SU-DHL-6 (cell line): ENCODE measurements around the gene GLRA3.

Experiments
- H2AFZ ChIP-seq: fragments of 200-600 bp; sonication (generic); 2 replicates; pipeline ENCODE4 v1.6.1; 2014; ENCODE audit warnings: low read depth, mild to moderate bottlenecking, moderate library complexity, mixed read lengths, antibody characterized with exemption, low read length; ENCODE audit not compliant: severe bottlenecking
- H3F3A ChIP-seq: fragments of 200-600 bp; shearing (Covaris generic); 2 replicates; pipeline ENCODE4 v1.6.0; 2016; ENCODE audit warnings: antibody characterized with exemption, mild to moderate bottlenecking; ENCODE audit not compliant: insufficient read depth
- H3K27ac ChIP-seq: fragments of 200-600 bp; sonication (generic); 2 replicates; pipeline ENCODE4 v1.5.1; 2016; ENCODE audit warnings: low read depth, mild to moderate bottlenecking, low read length, moderate library complexity, mixed read lengths
- H3K27me3 ChIP-seq: fragments of 200-600 bp; sonication (generic), shearing (Covaris generic); 2 replicates; pipeline ENCODE4 v1.6.0; 2014; ENCODE audit warnings: mild to moderate bottlenecking, low read length
- H3K36me3 ChIP-seq: fragments of 200-600 bp; sonication (generic); 2 replicates; pipeline ENCODE4 v1.6.1; 2014; ENCODE audit warnings: mild to moderate bottlenecking, low read length, mixed read lengths
- H3K4me2 ChIP-seq: fragments of 300-600, 200-600 bp; shearing (Covaris generic), sonication (generic); 2 replicates; pipeline ENCODE4 v1.6.0; 2014; ENCODE audit warnings: low read length, low read depth, mild to moderate bottlenecking; ENCODE audit not compliant: poor library complexity, severe bottlenecking
- H3K4me3 ChIP-seq: fragments of 200-600 bp; sonication (generic); 2 replicates; pipeline ENCODE4 v1.5.1; 2014; ENCODE audit warnings: antibody characterized with exemption, low read length, mild to moderate bottlenecking, mixed read lengths; ENCODE audit not compliant: insufficient read depth, poor library complexity, severe bottlenecking
- H3K79me2 ChIP-seq: fragments of 200-600 bp; sonication (generic); 2 replicates; pipeline ENCODE4 v1.6.1; 2014; ENCODE audit warnings: mild to moderate bottlenecking, low read length, moderate library complexity; ENCODE audit not compliant: insufficient read depth
- H3K9ac ChIP-seq: fragments of 200-600 bp; sonication (generic); 2 replicates; pipeline ENCODE4 v1.7.0; 2014; ENCODE audit warnings: mild to moderate bottlenecking, low read length
- H3K9me2 ChIP-seq: fragments of 200-600 bp; sonication (generic); replicated peaks from 2 replicates; pipeline ENCODE4 v1.6.1; 2014; ENCODE audit warnings: low read length; ENCODE audit not compliant: insufficient read depth
- H3K9me3 ChIP-seq: fragments of 200-600 bp; sonication (generic); 2 replicates; pipeline ENCODE4 v1.6.1; 2014; ENCODE audit warnings: low read length, mixed read lengths; ENCODE audit not compliant: insufficient read depth
- H4K20me1 ChIP-seq: fragments of 200-600 bp; sonication (generic); 2 replicates; pipeline ENCODE4 v1.6.1; 2014; ENCODE audit warnings: low read depth, mild to moderate bottlenecking, antibody characterized with exemption, low read length, moderate library complexity, mixed read lengths
- EZH2phosphoT487 ChIP-seq: fragments of 200-600 bp; sonication (generic), shearing (Covaris generic); conservative IDR thresholded peaks from 2 replicates; pipeline ENCODE4 v1.6.1; 2018; ENCODE audit warnings: mild to moderate bottlenecking, antibody characterized with exemption, low read length, moderate library complexity, mixed read lengths
- TF ChIP-seq, protein P1 (sequence below): fragments of 200-600 bp; sonication (generic); IDR thresholded peaks from one replicate; pipeline ENCODE4 v1.5.1; 2017; ENCODE audit warnings: antibody characterized with exemption, mild to moderate bottlenecking, low read length, moderate library complexity; ENCODE audit not compliant: insufficient read depth, poor library complexity, severe bottlenecking

The GLRA3 gene

DNA sequence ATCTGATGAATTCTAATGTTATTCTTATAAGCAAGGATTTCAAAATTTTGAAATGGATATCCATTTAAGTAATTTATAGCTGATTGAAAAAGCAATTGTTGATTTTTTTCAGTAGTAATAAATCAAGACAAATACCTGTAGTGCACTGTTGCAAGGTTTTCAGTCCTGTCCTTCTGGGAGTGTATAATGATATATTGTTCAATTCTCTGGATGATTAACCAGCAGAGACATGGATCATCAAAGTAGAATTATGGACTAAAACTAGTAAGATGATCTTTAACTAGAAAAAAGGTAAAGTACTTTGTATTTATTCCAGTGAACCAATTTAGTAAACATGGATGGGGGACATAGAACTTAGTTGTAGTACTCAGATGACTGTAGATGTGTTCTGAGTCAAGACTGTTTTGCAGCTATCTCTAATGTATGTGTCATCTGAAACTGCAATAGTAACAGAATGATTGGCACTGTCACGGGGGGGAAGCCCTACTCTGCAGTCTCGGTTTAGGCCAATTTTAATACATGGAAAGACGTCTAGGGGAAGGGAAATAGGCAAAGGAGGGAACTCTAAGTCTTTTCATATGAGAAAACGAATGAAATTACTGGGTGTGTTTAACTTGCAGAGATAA, 121.9 kb downstream of the GLRA3 start:
- no peak overlapping the region for H2AFZ ChIP-seq
- H4K20me1 ChIP-seq = no peaks in the 10 kb centered on the region
- no peaks in the 10 kb centered on the region for H3K79me2 ChIP-seq
- no peak overlapping the region for H3K27ac ChIP-seq
- TF ChIP-seq, protein P1, sequence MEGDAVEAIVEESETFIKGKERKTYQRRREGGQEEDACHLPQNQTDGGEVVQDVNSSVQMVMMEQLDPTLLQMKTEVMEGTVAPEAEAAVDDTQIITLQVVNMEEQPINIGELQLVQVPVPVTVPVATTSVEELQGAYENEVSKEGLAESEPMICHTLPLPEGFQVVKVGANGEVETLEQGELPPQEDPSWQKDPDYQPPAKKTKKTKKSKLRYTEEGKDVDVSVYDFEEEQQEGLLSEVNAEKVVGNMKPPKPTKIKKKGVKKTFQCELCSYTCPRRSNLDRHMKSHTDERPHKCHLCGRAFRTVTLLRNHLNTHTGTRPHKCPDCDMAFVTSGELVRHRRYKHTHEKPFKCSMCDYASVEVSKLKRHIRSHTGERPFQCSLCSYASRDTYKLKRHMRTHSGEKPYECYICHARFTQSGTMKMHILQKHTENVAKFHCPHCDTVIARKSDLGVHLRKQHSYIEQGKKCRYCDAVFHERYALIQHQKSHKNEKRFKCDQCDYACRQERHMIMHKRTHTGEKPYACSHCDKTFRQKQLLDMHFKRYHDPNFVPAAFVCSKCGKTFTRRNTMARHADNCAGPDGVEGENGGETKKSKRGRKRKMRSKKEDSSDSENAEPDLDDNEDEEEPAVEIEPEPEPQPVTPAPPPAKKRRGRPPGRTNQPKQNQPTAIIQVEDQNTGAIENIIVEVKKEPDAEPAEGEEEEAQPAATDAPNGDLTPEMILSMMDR = no peak
- TF ChIP-seq EZH2phosphoT487 = no peak
- no peaks in the 10 kb centered on the region for H3K9me3 ChIP-seq
- no peak overlapping the region for H3K9ac ChIP-seq
- H3F3A ChIP-seq = no peaks in the 10 kb centered on the region
- H3K9me2 ChIP-seq = no peaks in the 10 kb centered on the region
- no peak overlapping the region for H3K4me3 ChIP-seq
- H3K36me3 ChIP-seq = no peaks in the 10 kb centered on the region
- no peak overlapping the region for H3K4me2 ChIP-seq
- no peaks in the 10 kb centered on the region for H3K27me3 ChIP-seq

DNA sequence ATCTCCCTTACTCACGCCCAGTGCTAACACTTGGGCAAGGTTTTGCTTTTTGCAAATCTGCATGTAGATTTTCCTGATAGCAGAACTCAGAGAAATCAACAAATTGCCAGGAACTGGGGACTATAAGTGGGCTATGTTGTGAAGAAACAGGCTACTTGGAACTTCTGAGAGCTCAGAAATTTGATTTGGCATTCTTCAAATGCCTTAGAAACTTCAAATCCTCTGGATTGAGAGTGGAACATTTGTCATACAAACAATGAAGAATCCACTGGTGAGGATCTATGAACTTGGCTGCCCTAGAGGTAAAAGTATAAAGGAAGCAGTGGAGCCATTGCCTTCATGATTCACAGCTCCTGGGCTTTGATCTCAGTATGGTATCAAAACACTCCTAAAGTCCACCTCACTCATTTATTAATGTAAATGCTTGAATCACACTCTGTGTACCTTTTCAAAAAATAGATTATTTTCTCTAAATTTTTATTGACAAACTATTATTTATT, 126.0 kb downstream of the GLRA3 start:
- H4K20me1 ChIP-seq = no peaks in the 10 kb centered on the region
- no peak overlapping the region for H3K4me3 ChIP-seq
- no peaks in the 10 kb centered on the region for H3K79me2 ChIP-seq
- H3K9me3 ChIP-seq = no peaks in the 10 kb centered on the region
- no peaks in the 10 kb centered on the region for H3F3A ChIP-seq
- no peaks in the 10 kb centered on the region for H3K27me3 ChIP-seq
- H3K4me2 ChIP-seq = no peak overlapping the region
- TF ChIP-seq, protein P1 = no peak
- TF ChIP-seq EZH2phosphoT487 = no peak
- H3K9ac ChIP-seq = no peak overlapping the region
- H2AFZ ChIP-seq = no peak overlapping the region
- H3K36me3 ChIP-seq = no peaks in the 10 kb centered on the region
- H3K9me2 ChIP-seq = no peaks in the 10 kb centered on the region
- H3K27ac ChIP-seq = no peak overlapping the region

DNA sequence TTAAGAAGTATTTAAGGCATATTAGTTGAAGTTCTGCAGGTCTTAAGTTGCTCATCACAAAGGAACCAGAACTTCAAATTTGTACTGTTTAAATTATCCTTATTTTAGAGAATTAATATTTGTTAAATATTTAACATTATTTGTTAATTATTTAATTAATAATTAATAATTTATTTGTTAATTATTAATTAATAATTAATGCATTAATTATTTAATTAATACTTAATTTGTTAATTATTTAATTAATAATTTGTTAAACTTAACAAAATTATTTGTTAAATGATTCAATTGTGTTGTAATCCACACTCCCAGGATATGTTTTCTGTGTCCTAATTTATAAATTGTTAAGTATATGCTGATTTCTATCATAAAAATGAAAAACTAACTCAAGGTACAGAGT, 129.4 kb downstream of the GLRA3 start:
- Histone ChIP-seq H3K36me3 (no peaks in the 10 kb centered on the region), H3K4me3 (no peak overlapping the region), H3K9me3 (no peaks in the 10 kb centered on the region), H3K9me2 (no peaks in the 10 kb centered on the region), H3K4me2 (no peak overlapping the region), H2AFZ (no peak overlapping the region), H3K27ac (no peak overlapping the region), H3K27me3 (no peaks in the 10 kb centered on the region), H3K9ac (no peak overlapping the region), H4K20me1 (no peaks in the 10 kb centered on the region), H3F3A (no peaks in the 10 kb centered on the region), H3K79me2 (no peaks in the 10 kb centered on the region)
- TF ChIP-seq EZH2phosphoT487 = no peak
- TF ChIP-seq, protein P1 = no peak
